ENCODE measurements around the gene TIMM13. TPM values are rescaled to one million over a fixed set of nuclear protein-coding genes. Genes with fewer than 3 reads are reported as not detected.
"Not testable (repeated sequence)": the region's sequence is repeated elsewhere in the genome, so short reads cannot be mapped to it uniquely, and the experiment has no call there.

The TIMM13 gene
- polyA plus RNA-seq, 1 of the 3 experiments (the other 2 are of a cell fraction), result 76.9 TPM

GRCh38 chr19:2460245-2460644 is 32.9 kb upstream of the TIMM13 start:
- Histone ChIP-seq H3K4me1 (ENCODE audit: control insufficient read depth in 1 of 2, insufficient read depth in 2 of 2, low read depth in 1 of 2, low read length in 1 of 2) (peaks cover 2 to 5% of the 10 kb centered on the region in 2 experiments; a peak in 2 of 4 replicates), H3F3A (replicated peaks; ENCODE audit: insufficient read depth) (peaks cover 33% of the 10 kb centered on the region), H3K9me2 (no peaks in the 10 kb centered on the region), H2AFZ (ENCODE audit: low read depth) (no peak overlapping the region), H3K27me3 (ENCODE audit: insufficient read depth) (no peaks in the 10 kb centered on the region), H3K9me3 (no peaks in the 10 kb centered on the region), H3K27ac (ENCODE audit: low read depth in 2 of 2, low read length in 1 of 2) (no peak overlapping the region), H4K20me1 (ENCODE audit: insufficient read depth) (peaks cover 7% of the 10 kb centered on the region; the same call in 1 of the 2 replicates), H3K79me2 (ENCODE audit: insufficient read depth) (peaks cover 25% of the 10 kb centered on the region), H3K4me2 (no peak overlapping the region), H3K9ac (no peak overlapping the region), H3K36me3 (replicated peaks in 1 of 2; ENCODE audit: control insufficient read depth in 1 of 2, insufficient read depth in 2 of 2, low read length in 1 of 2) (no peaks in the 10 kb centered on the region), H3K4me3 (ENCODE audit: low read depth in 2 of 2, low read length in 1 of 2) (no peak overlapping the region)
- TF ChIP-seq SIN3A (IDR thresholded peaks at IDR 0.05; ENCODE audit: borderline replicate concordance, low read depth, low read length), result no peak
- TF ChIP-seq ZBTB33 (IDR thresholded peaks at IDR 0.05; ENCODE audit: borderline replicate concordance, low read depth), result no peak
- TF ChIP-seq ELF1 (IDR thresholded peaks at IDR 0.05), result no peak
- TF ChIP-seq GATA2 (CRISPR knock-in tag; IDR thresholded peaks at IDR 0.05), result no peak
- TF ChIP-seq USF1 (IDR thresholded peaks at IDR 0.05; ENCODE audit: borderline replicate concordance, low read depth), result no peak
- no peak for TF ChIP-seq SMC3 (IDR thresholded peaks at IDR 0.05; ENCODE audit: low read depth, low read length)
- no peak for TF ChIP-seq CTCF (IDR thresholded peaks at IDR 0.05)
- CTCF ChIA-PET, result no interaction called here
- no peak for DNase-seq
- 78% methylated on average over 1 of the region's 1 CpG for WGBS (ENCODE audit: low lambda C conversion rate)
- POLR2A ChIA-PET, result no interaction called here

- Histone ChIP-seq H3F3A (replicated peaks; ENCODE audit: insufficient read depth) (peaks cover 28% of the 10 kb centered on the region), H3K79me2 (ENCODE audit: insufficient read depth) (peaks cover 39% of the 10 kb centered on the region), H4K20me1 (ENCODE audit: insufficient read depth) (peaks cover 17% of the 10 kb centered on the region; the same call in 1 of the 2 replicates)
- H3K9ac ChIP-seq; H3K4me3 ChIP-seq (ENCODE audit: low read depth in 2 of 2, low read length in 1 of 2); H3K9me2 ChIP-seq; H3K36me3 ChIP-seq (replicated peaks in 1 of 2; ENCODE audit: control insufficient read depth in 1 of 2, insufficient read depth in 2 of 2, low read length in 1 of 2); H2AFZ ChIP-seq (ENCODE audit: low read depth); DNase-seq; H3K9me3 ChIP-seq; H3K4me2 ChIP-seq; CTCF ChIA-PET; H3K4me1 ChIP-seq (ENCODE audit: control insufficient read depth in 1 of 2, insufficient read depth in 2 of 2, low read depth in 1 of 2, low read length in 1 of 2); H3K27ac ChIP-seq (ENCODE audit: low read depth in 2 of 2, low read length in 1 of 2); POLR2A ChIA-PET; H3K27me3 ChIP-seq (ENCODE audit: insufficient read depth): not testable (repeated sequence)
- WGBS (ENCODE audit: low lambda C conversion rate), result 88% methylated on average over 9 of the region's 10 CpGs
Measured at GRCh38 chr19:2458776-2459175, 31.4 kb upstream of the TIMM13 start.

Measured in SK-N-SH (cell line).